Neural progenitor cell (in vitro differentiated cells): ENCODE measurements around the gene CCDC188.

ENCODE experiments used
- EZH2 ChIP-seq: fragments of 200-600 bp; sonication (generic); IDR thresholded peaks from 2 replicates; pipeline ENCODE4 v1.6.1; 2017; ENCODE audit warnings: antibody characterized with exemption, mild to moderate bottlenecking, moderate library complexity
- TF ChIP-seq, protein P1 (sequence below): fragments of 200-600 bp; sonication (generic); IDR thresholded peaks from 2 replicates; pipeline ENCODE4 v1.5.1; 2017; ENCODE audit warnings: antibody characterized with exemption, mild to moderate bottlenecking

DNA sequence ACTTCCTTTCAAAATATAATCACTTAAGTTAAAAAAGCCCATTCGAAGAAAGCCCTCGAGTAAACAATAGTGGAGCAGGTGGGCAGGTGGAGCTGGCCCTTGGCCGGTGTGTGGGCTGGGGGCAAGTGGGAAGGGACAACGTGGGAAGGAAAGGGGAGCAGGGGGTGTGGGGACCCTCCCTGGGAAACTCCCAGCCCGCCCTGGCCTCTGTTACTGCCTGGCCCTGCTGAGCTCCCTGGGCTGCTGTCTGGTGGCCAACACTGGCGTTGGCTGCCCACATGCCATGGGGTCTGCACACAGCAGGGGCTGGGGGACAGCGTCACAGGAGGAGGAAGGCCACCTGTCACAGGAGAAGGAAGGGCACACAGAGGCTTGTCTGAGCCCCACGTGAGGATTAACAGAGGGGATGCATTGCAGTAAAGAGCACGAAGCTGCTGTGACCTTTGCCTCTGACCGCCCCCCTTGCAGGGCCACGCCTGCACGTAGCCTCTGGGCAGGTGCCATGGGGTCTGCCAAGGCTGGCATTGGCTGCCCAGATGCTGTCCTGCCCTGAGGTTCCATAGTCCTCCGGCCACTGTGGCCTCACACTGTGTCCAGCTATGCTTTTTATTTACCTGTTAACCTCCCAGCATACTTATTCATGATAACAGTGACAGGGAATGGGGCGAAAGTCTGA, 36.2 kb upstream of the CCDC188 start:
- TF ChIP-seq, protein P1, sequence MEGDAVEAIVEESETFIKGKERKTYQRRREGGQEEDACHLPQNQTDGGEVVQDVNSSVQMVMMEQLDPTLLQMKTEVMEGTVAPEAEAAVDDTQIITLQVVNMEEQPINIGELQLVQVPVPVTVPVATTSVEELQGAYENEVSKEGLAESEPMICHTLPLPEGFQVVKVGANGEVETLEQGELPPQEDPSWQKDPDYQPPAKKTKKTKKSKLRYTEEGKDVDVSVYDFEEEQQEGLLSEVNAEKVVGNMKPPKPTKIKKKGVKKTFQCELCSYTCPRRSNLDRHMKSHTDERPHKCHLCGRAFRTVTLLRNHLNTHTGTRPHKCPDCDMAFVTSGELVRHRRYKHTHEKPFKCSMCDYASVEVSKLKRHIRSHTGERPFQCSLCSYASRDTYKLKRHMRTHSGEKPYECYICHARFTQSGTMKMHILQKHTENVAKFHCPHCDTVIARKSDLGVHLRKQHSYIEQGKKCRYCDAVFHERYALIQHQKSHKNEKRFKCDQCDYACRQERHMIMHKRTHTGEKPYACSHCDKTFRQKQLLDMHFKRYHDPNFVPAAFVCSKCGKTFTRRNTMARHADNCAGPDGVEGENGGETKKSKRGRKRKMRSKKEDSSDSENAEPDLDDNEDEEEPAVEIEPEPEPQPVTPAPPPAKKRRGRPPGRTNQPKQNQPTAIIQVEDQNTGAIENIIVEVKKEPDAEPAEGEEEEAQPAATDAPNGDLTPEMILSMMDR: no peak
- no peak for TF ChIP-seq EZH2
